ENCODE results near the gene SMC1A. TPM values are rescaled to one million over a fixed set of nuclear protein-coding genes. Genes with fewer than 3 reads are reported as not detected.
"Not testable (repeated sequence)": the region's sequence is repeated elsewhere in the genome, so short reads cannot be mapped to it uniquely, and the experiment has no call there.

SMC1A gene
- total and polyA plus RNA-seq, 3 donors from 2014 or later = 18.6 to 37.7 (median 28.8) TPM

GRCh38 chrX:53376888-53377287, 45.6 kb downstream of the SMC1A start:
- intact Hi-C loops (cut with DNase I; ENCODE audit: low total_unique reads) = no loop called here
- 79 to 92% methylated on average over 5 to 6 of the region's 6 CpGs for WGBS, 2 donors
- Histone ChIP-seq H3K27me3 (no peaks in the 10 kb centered on the region), H3K36me3 (ENCODE audit: low read depth, missing control alignments) (no peaks in the 10 kb centered on the region), H3K9me3 (no peaks in the 10 kb centered on the region), H3K4me3 (no peak overlapping the region), H3K4me1 (no peaks in the 10 kb centered on the region), H3K27ac (no peak overlapping the region)
- DNase-seq = no peak
- no peak for TF ChIP-seq POLR2A (IDR thresholded peaks at IDR 0.05)
- TF ChIP-seq, protein P1, sequence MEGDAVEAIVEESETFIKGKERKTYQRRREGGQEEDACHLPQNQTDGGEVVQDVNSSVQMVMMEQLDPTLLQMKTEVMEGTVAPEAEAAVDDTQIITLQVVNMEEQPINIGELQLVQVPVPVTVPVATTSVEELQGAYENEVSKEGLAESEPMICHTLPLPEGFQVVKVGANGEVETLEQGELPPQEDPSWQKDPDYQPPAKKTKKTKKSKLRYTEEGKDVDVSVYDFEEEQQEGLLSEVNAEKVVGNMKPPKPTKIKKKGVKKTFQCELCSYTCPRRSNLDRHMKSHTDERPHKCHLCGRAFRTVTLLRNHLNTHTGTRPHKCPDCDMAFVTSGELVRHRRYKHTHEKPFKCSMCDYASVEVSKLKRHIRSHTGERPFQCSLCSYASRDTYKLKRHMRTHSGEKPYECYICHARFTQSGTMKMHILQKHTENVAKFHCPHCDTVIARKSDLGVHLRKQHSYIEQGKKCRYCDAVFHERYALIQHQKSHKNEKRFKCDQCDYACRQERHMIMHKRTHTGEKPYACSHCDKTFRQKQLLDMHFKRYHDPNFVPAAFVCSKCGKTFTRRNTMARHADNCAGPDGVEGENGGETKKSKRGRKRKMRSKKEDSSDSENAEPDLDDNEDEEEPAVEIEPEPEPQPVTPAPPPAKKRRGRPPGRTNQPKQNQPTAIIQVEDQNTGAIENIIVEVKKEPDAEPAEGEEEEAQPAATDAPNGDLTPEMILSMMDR (IDR thresholded peaks at IDR 0.05) = no peak

- no peaks in the 10 kb centered on the region for H3K36me3 ChIP-seq (ENCODE audit: low read depth, missing control alignments)
- no peak for TF ChIP-seq POLR2A (IDR thresholded peaks at IDR 0.05)
- TF ChIP-seq, protein P1 (IDR thresholded peaks at IDR 0.05) = no peak
- H3K4me3 ChIP-seq = no peak overlapping the region
- intact Hi-C loops (cut with DNase I; ENCODE audit: low total_unique reads) = no loop called here
- no peaks in the 10 kb centered on the region for H3K9me3 ChIP-seq
- no peaks in the 10 kb centered on the region for H3K27me3 ChIP-seq
- H3K4me1 ChIP-seq = no peaks in the 10 kb centered on the region
- no peak overlapping the region for H3K27ac ChIP-seq
- DNase-seq = no peak
Observed at GRCh38 chrX:53374923-53375322, 47.5 kb downstream of the SMC1A start.

DNA sequence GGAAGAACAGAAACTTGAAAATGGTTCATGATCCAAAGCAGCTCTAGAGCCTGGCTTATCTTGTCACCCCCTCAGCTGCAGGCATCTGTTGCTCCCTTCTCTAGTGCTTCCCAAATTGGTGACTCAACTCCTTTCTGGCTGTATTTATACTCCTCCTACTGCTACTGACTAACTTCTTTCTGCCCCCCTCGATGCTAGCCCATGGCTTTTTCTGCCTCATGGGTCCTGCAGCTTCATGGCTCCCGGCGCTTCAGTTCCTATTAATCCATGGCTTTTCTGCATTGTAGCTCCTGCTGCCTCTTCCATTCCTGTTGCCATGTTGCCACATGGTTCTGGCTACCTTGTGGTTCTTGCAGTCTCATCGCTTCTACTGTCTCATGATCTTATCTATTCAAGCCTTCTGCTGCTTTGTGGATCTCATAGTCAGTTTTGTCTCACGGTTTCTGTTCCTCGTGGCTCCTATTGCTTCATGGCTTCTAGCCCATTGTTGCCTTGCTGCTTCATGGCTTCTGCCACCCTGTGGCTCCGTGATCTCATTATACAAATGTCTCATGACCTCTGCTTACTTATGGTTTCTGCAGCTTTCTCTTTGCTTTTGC, 48.1 kb downstream of the SMC1A start:
- H3K4me3 ChIP-seq = no peak overlapping the region
- no peaks in the 10 kb centered on the region for H3K9me3 ChIP-seq
- H3K27me3 ChIP-seq = no peaks in the 10 kb centered on the region
- no peaks in the 10 kb centered on the region for H3K4me1 ChIP-seq
- H3K36me3 ChIP-seq (ENCODE audit: low read depth, missing control alignments) = no peaks in the 10 kb centered on the region
- intact Hi-C loops (cut with DNase I; ENCODE audit: low total_unique reads) = no loop called here
- no peak for DNase-seq
- no peak overlapping the region for H3K27ac ChIP-seq
- 89 to 93% methylated on average over 7 of the region's 7 CpGs for WGBS, 2 donors
- TF ChIP-seq POLR2A (IDR thresholded peaks at IDR 0.05) = no peak
- TF ChIP-seq, protein P1 (IDR thresholded peaks at IDR 0.05) = no peak

DNA sequence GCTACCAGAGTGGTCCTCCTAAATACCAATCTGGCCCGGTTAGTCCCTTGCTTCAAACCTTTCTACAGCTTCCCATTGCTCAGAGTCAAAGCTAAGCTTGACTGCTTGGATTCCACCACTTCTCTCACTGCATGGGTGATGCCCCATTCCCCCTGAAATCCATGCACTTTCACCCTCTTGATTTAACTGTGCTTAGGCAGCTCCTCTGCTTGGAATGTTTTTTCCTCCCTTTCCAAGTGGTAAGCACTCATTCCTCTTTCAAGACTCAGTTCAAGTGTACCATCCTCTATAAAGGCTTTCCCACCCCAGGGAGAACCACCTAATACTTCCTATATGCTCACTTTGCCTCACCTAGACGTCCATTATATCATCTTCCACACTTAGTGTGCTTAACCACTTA, 49.1 kb downstream of the SMC1A start:
- H3K27me3 ChIP-seq = no peaks in the 10 kb centered on the region
- intact Hi-C loops (cut with DNase I; ENCODE audit: low total_unique reads) = no loop called here
- no peaks in the 10 kb centered on the region for H3K36me3 ChIP-seq (ENCODE audit: low read depth, missing control alignments)
- TF ChIP-seq, protein P1 (IDR thresholded peaks at IDR 0.05) = no peak
- no peak for TF ChIP-seq POLR2A (IDR thresholded peaks at IDR 0.05)
- H3K4me1 ChIP-seq = no peaks in the 10 kb centered on the region
- no peak for DNase-seq
- H3K27ac ChIP-seq = no peak overlapping the region
- 77 to 83% methylated on average over 2 of the region's 2 CpGs for WGBS, 2 donors
- no peak overlapping the region for H3K4me3 ChIP-seq
- H3K9me3 ChIP-seq = no peaks in the 10 kb centered on the region

GRCh38 chrX:53366454-53366853, 56.0 kb downstream of the SMC1A start:
- DNase-seq; intact Hi-C loops (cut with DNase I; ENCODE audit: low total_unique reads); H3K27me3 ChIP-seq; H3K27ac ChIP-seq; H3K9me3 ChIP-seq; H3K4me1 ChIP-seq; H3K36me3 ChIP-seq (ENCODE audit: low read depth, missing control alignments); H3K4me3 ChIP-seq: not testable (repeated sequence)
- WGBS, 2 donors = 100% methylated on average over 1 of the region's 1 CpG
